HepG2 (cell line): ENCODE results near the gene GLOD5. TPM values are rescaled to one million over a fixed set of nuclear protein-coding genes. Genes with fewer than 3 reads are reported as not detected.

ENCODE experiments used
- BCLAF1 ChIP-seq: fragments of 450-650 bp; IDR thresholded peaks from 2 replicates; pipeline ENCODE4 v1.6.1; 2017; ENCODE audit warnings: mild to moderate bottlenecking
- HIC2 ChIP-seq: sonication (generic); formaldehyde crosslinking; IDR thresholded peaks from 2 replicates; pipeline ENCODE4 v1.9.0; 2022; ENCODE audit warnings: low read depth, missing genetic modification reagents
- HOXD1 ChIP-seq: sonication (generic); formaldehyde crosslinking; IDR thresholded peaks from 2 replicates; pipeline ENCODE4 v1.5.0; 2020; ENCODE audit warnings: missing genetic modification reagents
- RCOR2 ChIP-seq: IDR thresholded peaks from 2 replicates; pipeline ENCODE4 v1.6.1; 2016; ENCODE audit warnings: missing biosample characterization, missing genetic modification reagents
- RFX5 ChIP-seq: IDR thresholded peaks from 2 replicates; pipeline ENCODE4 v1.6.1; 2011; ENCODE audit warnings: low read depth, low read length, improper control_type of control experiment
- TFDP2 ChIP-seq: sonication (generic); formaldehyde crosslinking; IDR thresholded peaks from 2 replicates; pipeline ENCODE4 v1.4.0; 2020; ENCODE audit warnings: missing genetic modification reagents
- TFE3 ChIP-seq: IDR thresholded peaks from 2 replicates; pipeline ENCODE4 v1.6.1; 2016
- YEATS4 ChIP-seq: sonication (generic); formaldehyde crosslinking; IDR thresholded peaks from 2 replicates; pipeline ENCODE4 v1.4.0; 2020; ENCODE audit warnings: missing genetic modification reagents, borderline replicate concordance
- ZNF143 ChIP-seq: sonication (generic); formaldehyde crosslinking; IDR thresholded peaks from 2 replicates; pipeline ENCODE4 v1.4.0; 2020; ENCODE audit warnings: missing genetic modification reagents
- ZNF543 ChIP-seq: sonication (generic); formaldehyde crosslinking; IDR thresholded peaks from 2 replicates; pipeline ENCODE4 v1.4.0; 2020; ENCODE audit warnings: mild to moderate bottlenecking, missing genetic modification reagents
- ZNF589 ChIP-seq: sonication (generic); formaldehyde crosslinking; conservative IDR thresholded peaks from 2 replicates; pipeline ENCODE4 v1.8.0; 2022; ENCODE audit warnings: mild to moderate bottlenecking, moderate library complexity, missing genetic modification reagents
- ZNF710 ChIP-seq: sonication (generic); formaldehyde crosslinking; IDR thresholded peaks from 2 replicates; pipeline ENCODE4 v1.5.0; 2020; ENCODE audit warnings: mild to moderate bottlenecking, missing genetic modification reagents, borderline replicate concordance
- ZSCAN21 ChIP-seq: sonication (generic); formaldehyde crosslinking; IDR thresholded peaks from 2 replicates; pipeline ENCODE4 v1.8.0; 2022; ENCODE audit warnings: mild to moderate bottlenecking, missing genetic modification reagents, moderate library complexity, borderline replicate concordance
- polyA plus RNA-seq, 8 experiments: library from polyadenylated mRNA; depleted of rRNA in 3 of 8; stranded (reverse) in 7 of 8; unstranded in 1 of 8; fragments of >200 nt; fragmentation: Illumina TruSeq in 4 of 8; extraction: Trizol in 4 of 8; gene quantifications; 2 replicates each; pipeline versions ENCODE4 v1.2.1 to v1.2.3, GENCODE V29; 2011 to 2016; ENCODE audit warnings: low read depth in 4 of 8, missing spikeins in 1 of 8, mixed read lengths in 1 of 8; ENCODE audit not compliant: insufficient read depth in 1 of 8
- total RNA-seq, 5 experiments: library from RNA; depleted of rRNA; stranded (reverse); fragments of >200 nt; fragmentation: Illumina TruSeq; extraction: Trizol; gene quantifications; 2 replicates each; pipeline ENCODE4 v1.2.3, GENCODE V29; 2016; ENCODE audit warnings: low read depth in 1 of 5

The GLOD5 gene
- total and polyA plus RNA-seq, 2 of the 13 experiments (the other 11 are each of a cell fraction or from before 2014, with no cell fraction given): 0.93 to 1.3 TPM

GRCh38 chrX:48816014-48816810 is 54.7 kb downstream of the GLOD5 start (continued):
- TF ChIP-seq ZNF710 (CRISPR knock-in tag) (no peak), ZSCAN21 (CRISPR knock-in tag) (no peak), TFDP2 (CRISPR knock-in tag) (no peak), RCOR2 (CRISPR knock-in tag) (no peak), HOXD1 (CRISPR knock-in tag) (no peak), TFE3 (CRISPR knock-in tag) (no peak), ZNF543 (CRISPR knock-in tag) (no peak), HIC2 (CRISPR knock-in tag) (no peak), ZNF143 (CRISPR knock-in tag) (no peak), ZNF589 (CRISPR knock-in tag) (no peak), RFX5 (no peak), BCLAF1 (no peak), YEATS4 (CRISPR knock-in tag) (no peak)
